HFFc6 (cell line): ENCODE results near the gene USP7. TPM values are rescaled to one million over a fixed set of nuclear protein-coding genes. Genes with fewer than 3 reads are reported as not detected.

Experiments used
- DNase-seq: peaks from one replicate; pipeline ENCODE4 v3.0.0-alpha.2; 2018
- H3K27ac Mint-ChIP-seq: 2 replicates; pipeline ENCODE4 v1.8.0; 2020; ENCODE audit warnings: mild to moderate bottlenecking, mixed read lengths
- H3K27me3 Mint-ChIP-seq: 2 replicates; pipeline ENCODE4 v1.8.0; 2021; ENCODE audit warnings: mild to moderate bottlenecking, moderate library complexity, mixed read lengths; ENCODE audit not compliant: insufficient read depth
- H3K36me3 Mint-ChIP-seq: 2 replicates; pipeline ENCODE4 v1.8.0; 2021; ENCODE audit warnings: low read depth, mixed read lengths
- H3K4me1 Mint-ChIP-seq: 2 replicates; pipeline ENCODE4 v1.8.0; 2020; ENCODE audit warnings: low read depth, mixed read lengths
- H3K4me3 Mint-ChIP-seq: 2 replicates; pipeline ENCODE4 v1.8.0; 2020; ENCODE audit warnings: mild to moderate bottlenecking, moderate library complexity, mixed read lengths
- H3K9me3 Mint-ChIP-seq: 2 replicates; pipeline ENCODE4 v1.8.0; 2020; ENCODE audit warnings: mild to moderate bottlenecking, mixed read lengths
- total RNA-seq, 6 experiments: library from RNA; stranded (reverse); fragmentation: NEBNext Ultra II Directional; extraction: Animal tissue kit (Norgen Biotek cat#: 25700); gene quantifications; 2 replicates in 1 of 6; 3 replicates in 5 of 6; pipeline ENCODE4 v1.2.3, GENCODE V29; 2021
- TF ChIP-seq, protein P1 (sequence below): fragments of 200-600 bp; sonication (generic); IDR thresholded peaks from 2 replicates; pipeline ENCODE4 v1.5.0; 2021; ENCODE audit warnings: antibody characterized with exemption, mild to moderate bottlenecking

USP7 gene
- total RNA-seq, 6 experiments from 2014 or later: 80.1 to 93.4 (median 89.5) TPM

DNA sequence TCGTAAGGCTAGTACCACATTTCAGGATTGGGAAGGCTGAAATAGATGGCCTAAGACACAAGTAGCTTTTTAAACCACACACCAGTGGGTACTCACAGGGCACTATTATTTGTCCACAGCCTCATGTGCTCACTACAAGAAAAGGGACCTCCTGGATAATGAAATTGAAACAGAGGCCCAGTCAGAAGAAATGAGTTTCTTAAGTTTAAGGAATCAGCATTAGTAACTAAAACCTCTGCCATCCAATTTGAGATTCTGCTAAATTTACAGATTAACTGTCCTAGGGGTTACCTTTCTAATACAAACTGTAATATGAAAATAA is 3.0 kb downstream of the USP7 start:
- TF ChIP-seq, protein P1, sequence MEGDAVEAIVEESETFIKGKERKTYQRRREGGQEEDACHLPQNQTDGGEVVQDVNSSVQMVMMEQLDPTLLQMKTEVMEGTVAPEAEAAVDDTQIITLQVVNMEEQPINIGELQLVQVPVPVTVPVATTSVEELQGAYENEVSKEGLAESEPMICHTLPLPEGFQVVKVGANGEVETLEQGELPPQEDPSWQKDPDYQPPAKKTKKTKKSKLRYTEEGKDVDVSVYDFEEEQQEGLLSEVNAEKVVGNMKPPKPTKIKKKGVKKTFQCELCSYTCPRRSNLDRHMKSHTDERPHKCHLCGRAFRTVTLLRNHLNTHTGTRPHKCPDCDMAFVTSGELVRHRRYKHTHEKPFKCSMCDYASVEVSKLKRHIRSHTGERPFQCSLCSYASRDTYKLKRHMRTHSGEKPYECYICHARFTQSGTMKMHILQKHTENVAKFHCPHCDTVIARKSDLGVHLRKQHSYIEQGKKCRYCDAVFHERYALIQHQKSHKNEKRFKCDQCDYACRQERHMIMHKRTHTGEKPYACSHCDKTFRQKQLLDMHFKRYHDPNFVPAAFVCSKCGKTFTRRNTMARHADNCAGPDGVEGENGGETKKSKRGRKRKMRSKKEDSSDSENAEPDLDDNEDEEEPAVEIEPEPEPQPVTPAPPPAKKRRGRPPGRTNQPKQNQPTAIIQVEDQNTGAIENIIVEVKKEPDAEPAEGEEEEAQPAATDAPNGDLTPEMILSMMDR: no peak
- peak overlapping the region; percentile 96 for H3K4me3 Mint-ChIP-seq
- no peaks in the 10 kb centered on the region for H3K9me3 Mint-ChIP-seq
- peaks cover 7% of the 10 kb centered on the region for H3K36me3 Mint-ChIP-seq
- peak overlapping the region; percentile 63 for H3K27ac Mint-ChIP-seq
- DNase-seq: no peak
- H3K4me1 Mint-ChIP-seq: peaks cover 67% of the 10 kb centered on the region
- H3K27me3 Mint-ChIP-seq: no peaks in the 10 kb centered on the region

GRCh38 chr16:8959921-8960787 is 3.6 kb downstream of the USP7 start:
- no peaks in the 10 kb centered on the region for H3K9me3 Mint-ChIP-seq
- H3K4me1 Mint-ChIP-seq: peaks cover 69% of the 10 kb centered on the region
- no peaks in the 10 kb centered on the region for H3K27me3 Mint-ChIP-seq
- TF ChIP-seq, protein P1: no peak
- H3K27ac Mint-ChIP-seq: peak overlapping the region; percentile 63
- peak overlapping the region; percentile 96 for H3K4me3 Mint-ChIP-seq
- DNase-seq: no peak
- peaks cover 7% of the 10 kb centered on the region for H3K36me3 Mint-ChIP-seq

GRCh38 chr16:8958344-8959167 is 5.2 kb downstream of the USP7 start:
- Mint-ChIP-seq H3K27ac (peak overlapping the region; percentile 88), H3K4me3 (peak overlapping the region; percentile 55), H3K9me3 (no peaks in the 10 kb centered on the region), H3K36me3 (peaks cover 7% of the 10 kb centered on the region), H3K4me1 (peaks cover 69% of the 10 kb centered on the region), H3K27me3 (no peaks in the 10 kb centered on the region)
- peak; percentile 66 for DNase-seq
- TF ChIP-seq, protein P1: no peak

DNA sequence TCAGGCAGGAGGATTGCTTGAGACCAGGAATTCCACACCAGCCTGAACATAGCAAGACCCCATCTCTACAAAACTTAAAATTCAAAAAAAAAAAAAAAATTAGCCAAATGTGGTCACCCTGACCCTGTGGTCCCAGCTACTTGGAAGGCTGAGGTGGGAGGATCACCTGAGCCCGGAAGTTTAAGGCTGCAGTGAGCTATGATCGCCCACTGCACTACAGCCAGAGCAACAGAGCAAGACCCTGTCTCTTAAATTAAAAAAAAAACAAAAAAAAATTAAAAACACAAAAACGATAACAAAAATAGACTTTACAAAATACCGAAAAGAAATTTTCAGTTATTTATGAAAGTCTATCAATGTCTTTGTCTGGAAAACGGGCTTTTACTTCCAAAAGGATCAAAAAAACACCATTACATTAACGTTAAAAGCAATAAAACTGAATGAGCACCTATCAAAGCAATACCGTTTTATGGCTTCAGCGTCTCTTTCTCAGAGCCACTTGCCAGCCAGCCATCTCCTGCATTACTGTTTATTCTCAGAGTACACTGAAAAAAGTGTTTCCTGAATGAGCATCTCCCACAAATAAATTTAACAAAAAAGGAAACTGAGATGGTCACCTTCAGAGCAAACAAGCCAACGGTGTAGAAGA is 6.1 kb downstream of the USP7 start:
- no peaks in the 10 kb centered on the region for H3K9me3 Mint-ChIP-seq
- no peaks in the 10 kb centered on the region for H3K27me3 Mint-ChIP-seq
- TF ChIP-seq, protein P1: no peak
- no peak for DNase-seq
- H3K4me3 Mint-ChIP-seq: peak overlapping the region; percentile 55
- peaks cover 69% of the 10 kb centered on the region for H3K4me1 Mint-ChIP-seq
- H3K27ac Mint-ChIP-seq: peak overlapping the region; percentile 88
- peaks cover 7% of the 10 kb centered on the region for H3K36me3 Mint-ChIP-seq

GRCh38 chr16:8957063-8957397 is 6.7 kb downstream of the USP7 start:
- peaks cover 65% of the 10 kb centered on the region for H3K4me1 Mint-ChIP-seq
- no peak overlapping the region for H3K27ac Mint-ChIP-seq
- TF ChIP-seq, protein P1: no peak

More at GRCh38 chr16:8957063-8957397, 6.7 kb downstream of the USP7 start:
- H3K9me3 Mint-ChIP-seq: no peaks in the 10 kb centered on the region
- H3K36me3 Mint-ChIP-seq: peaks cover 2% of the 10 kb centered on the region
- no peak overlapping the region for H3K4me3 Mint-ChIP-seq
- no peak for DNase-seq
- no peaks in the 10 kb centered on the region for H3K27me3 Mint-ChIP-seq
